ENCODE data around the gene SHH.

Gene SHH

GRCh38 chr7:155792315-155792960, 19.8 kb downstream of the SHH start:
- no peak for DNase-seq (ENCODE audit: low read depth, low spot score)

- DNase-seq (ENCODE audit: low read depth, low spot score): no peak
Measured at GRCh38 chr7:155791836-155792235, 20.4 kb downstream of the SHH start.

- no peak for DNase-seq (ENCODE audit: low read depth, low spot score)
Measured at GRCh38 chr7:155791214-155791737, 21.0 kb downstream of the SHH start.

- DNase-seq (ENCODE audit: low read depth, low spot score): no peak
Measured at GRCh38 chr7:155790666-155791065, 21.6 kb downstream of the SHH start.

- no peak for DNase-seq (ENCODE audit: low read depth, low spot score)
Measured at GRCh38 chr7:155789001-155789725, 23.1 kb downstream of the SHH start.

GRCh38 chr7:155788616-155789000, 23.7 kb downstream of the SHH start:
- DNase-seq (ENCODE audit: low read depth, low spot score): no peak

- no peak for DNase-seq (ENCODE audit: low read depth, low spot score)
Measured at GRCh38 chr7:155787171-155787851, 25.0 kb downstream of the SHH start.

GRCh38 chr7:155786491-155786890, 25.8 kb downstream of the SHH start:
- no peak for DNase-seq (ENCODE audit: low read depth, low spot score)

GRCh38 chr7:155785536-155785935, 26.7 kb downstream of the SHH start:
- DNase-seq (ENCODE audit: low read depth, low spot score): no peak

- DNase-seq (ENCODE audit: low read depth, low spot score): no peak
Measured at GRCh38 chr7:155782466-155782865, 29.8 kb downstream of the SHH start.

- no peak for DNase-seq (ENCODE audit: low read depth, low spot score)
Measured at GRCh38 chr7:155781433-155781832, 30.8 kb downstream of the SHH start.

- no peak for DNase-seq (ENCODE audit: low read depth, low spot score)
Measured at GRCh38 chr7:155780884-155781283, 31.4 kb downstream of the SHH start.

GRCh38 chr7:155778349-155778748, 33.9 kb downstream of the SHH start:
- peak; percentile 46 for DNase-seq (ENCODE audit: low read depth, low spot score)

GRCh38 chr7:155776606-155777005, 35.7 kb downstream of the SHH start:
- no peak for DNase-seq (ENCODE audit: low read depth, low spot score)

- no peak for DNase-seq (ENCODE audit: low read depth, low spot score)
Measured at GRCh38 chr7:155775691-155776090, 36.6 kb downstream of the SHH start.

GRCh38 chr7:155774947-155775346, 37.3 kb downstream of the SHH start:
- no peak for DNase-seq (ENCODE audit: low read depth, low spot score)

- DNase-seq (ENCODE audit: low read depth, low spot score): no peak
Measured at GRCh38 chr7:155773531-155773930, 38.7 kb downstream of the SHH start.

GRCh38 chr7:155770241-155770640, 42.0 kb downstream of the SHH start:
- no peak for DNase-seq (ENCODE audit: low read depth, low spot score)

GRCh38 chr7:155769701-155770100, 42.6 kb downstream of the SHH start:
- DNase-seq (ENCODE audit: low read depth, low spot score): no peak

- DNase-seq (ENCODE audit: low read depth, low spot score): no peak
Measured at GRCh38 chr7:155766966-155767916, 45.0 kb downstream of the SHH start.

GRCh38 chr7:155766386-155766785, 45.9 kb downstream of the SHH start:
- no peak for DNase-seq (ENCODE audit: low read depth, low spot score)

All from ELF-1 (cell line).